Testis (tissue), 2 donors: Measurements from ENCODE around the gene CADM1.

ENCODE experiments used
- CTCF ChIP-seq, 3 experiments: fragments of 450-650 bp in 2 of 3; fragments of 200-600 bp in 1 of 3; sonication (generic) in 1 of 3; IDR thresholded peaks; one replicate each; pipeline ENCODE4 v1.5.1; 2016 to 2019; ENCODE audit warnings: antibody characterized with exemption in 3 of 3, mild to moderate bottlenecking in 2 of 3, moderate library complexity in 1 of 3
- POLR2A ChIP-seq: fragments of 450-650 bp; IDR thresholded peaks from one replicate; pipeline ENCODE4 v1.6.1; 2017; ENCODE audit warnings: antibody characterized with exemption, mild to moderate bottlenecking, moderate library complexity

DNA sequence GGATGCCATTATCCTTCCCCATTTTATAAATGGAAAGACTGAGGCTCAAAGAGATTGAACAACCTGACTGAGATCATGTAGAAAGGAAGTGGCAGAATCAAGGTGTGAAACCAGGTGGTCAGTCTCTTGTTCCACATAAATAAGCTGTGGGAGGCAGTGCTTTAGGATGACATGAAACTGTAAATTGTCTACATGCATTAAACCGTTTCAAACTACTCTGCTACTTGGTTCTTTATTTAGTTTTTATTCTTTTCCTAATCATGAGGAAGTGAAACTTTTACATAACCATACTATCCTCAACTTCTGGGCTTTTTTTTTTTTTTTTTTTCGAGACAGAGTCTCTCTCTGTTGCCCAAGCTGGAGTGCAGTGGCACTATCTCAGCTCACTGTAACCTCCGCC, 34.9 kb downstream of the CADM1 start:
- no peak for TF ChIP-seq CTCF (IDR thresholded peaks at IDR 0.05)
- TF ChIP-seq POLR2A = no peak
